ENCODE data around the gene ANKS1B.

Gene ANKS1B

DNA sequence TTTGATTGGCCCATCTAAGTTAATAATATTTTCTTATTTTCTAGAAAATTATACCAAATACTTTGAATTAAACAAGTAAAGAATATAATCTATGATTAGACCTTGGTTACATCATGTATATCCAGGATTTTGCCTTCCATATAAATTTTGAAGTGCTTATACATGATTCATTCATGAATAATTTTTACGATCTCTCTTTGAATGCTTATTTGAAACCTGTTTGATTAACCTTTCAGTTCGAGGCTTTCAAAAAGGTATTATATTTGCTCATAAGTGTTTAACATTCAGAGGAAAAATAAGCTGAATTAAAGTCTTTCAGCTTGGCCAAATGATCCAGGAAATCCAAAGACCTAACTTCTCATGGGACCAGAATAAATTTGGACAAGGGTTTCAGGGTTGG is 832.4 kb downstream of the ANKS1B start:
- DNase-seq, result no peak

- no peak for DNase-seq
These were observed 833.0 kb downstream of the ANKS1B start for GRCh38 chr12:99151744-99152143.

DNA sequence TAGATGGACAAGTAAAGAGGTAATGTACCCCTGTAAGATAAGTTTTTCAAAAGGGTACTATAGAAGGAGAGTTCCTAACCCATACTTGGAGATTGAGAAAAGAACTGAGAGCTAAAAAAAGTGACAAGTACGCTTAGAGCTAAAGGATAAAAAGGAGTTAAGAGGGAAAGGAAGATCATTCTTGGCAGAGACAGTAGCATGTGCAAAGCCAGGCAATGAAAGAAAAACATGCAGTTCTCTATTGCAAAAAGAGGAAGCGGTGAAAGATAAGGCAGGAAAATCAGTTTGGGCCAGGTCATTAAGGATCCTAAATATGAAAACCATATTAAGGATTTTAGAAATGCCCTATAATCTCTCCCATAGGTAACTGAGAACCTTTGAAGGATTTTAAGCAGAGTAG is 837.6 kb downstream of the ANKS1B start:
- no peak for DNase-seq

GRCh38 chr12:99146730-99147129 is 838.0 kb downstream of the ANKS1B start:
- no peak for DNase-seq

DNA sequence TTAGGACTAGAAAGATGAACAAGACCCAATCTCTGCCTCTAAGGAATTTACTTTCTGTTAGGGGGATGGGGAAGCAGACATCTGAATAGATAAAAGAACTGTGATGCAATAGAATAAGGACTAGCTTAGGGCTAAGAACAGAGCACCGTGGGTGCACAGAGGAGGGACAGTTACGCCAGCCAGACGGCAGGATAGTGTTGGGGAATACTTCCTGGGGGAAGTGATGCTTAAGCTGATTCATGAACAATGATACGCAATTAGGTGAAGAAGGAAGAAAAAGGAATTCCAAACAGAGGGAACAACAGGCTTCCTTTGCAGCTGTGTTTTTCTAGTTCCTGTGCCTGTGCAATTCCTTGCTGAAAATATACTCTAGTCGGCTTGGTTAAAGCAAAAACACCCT is 838.6 kb downstream of the ANKS1B start:
- DNase-seq, result no peak

- DNase-seq, result no peak
These were observed 842.1 kb downstream of the ANKS1B start for GRCh38 chr12:99142651-99143050.

DNA sequence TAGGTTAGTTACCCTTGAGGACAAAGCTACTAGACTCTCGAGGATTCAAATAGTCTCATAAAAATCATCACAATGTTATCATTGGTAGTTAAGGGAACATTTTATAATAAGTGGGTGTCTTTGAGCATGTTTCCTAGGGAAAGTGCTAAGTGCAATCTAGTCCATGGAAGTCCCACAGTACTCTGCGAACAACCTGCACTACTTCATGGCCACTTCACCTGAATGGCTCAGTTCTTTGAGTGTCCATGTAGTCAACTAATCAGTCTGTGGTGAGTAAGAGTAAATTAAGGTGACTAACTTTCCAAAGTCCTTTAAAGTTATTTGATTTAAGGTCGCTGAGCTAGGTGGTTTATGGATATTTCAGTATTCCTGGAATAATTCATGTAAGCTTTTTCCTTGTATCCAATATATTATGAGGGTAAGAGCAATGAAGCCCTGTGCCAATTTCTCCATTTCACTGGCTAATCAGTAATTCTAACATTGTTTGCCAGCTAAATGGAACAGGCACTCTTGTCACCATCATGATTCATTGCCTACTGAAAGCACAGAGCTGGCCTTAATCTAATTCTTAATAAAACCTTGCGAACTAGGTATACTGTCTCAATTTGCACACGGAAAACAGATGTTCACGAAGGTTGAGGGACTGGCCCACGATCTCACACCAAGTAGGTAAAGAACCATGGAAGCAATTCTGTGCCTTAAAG is 844.6 kb downstream of the ANKS1B start:
- no peak for DNase-seq

DNA sequence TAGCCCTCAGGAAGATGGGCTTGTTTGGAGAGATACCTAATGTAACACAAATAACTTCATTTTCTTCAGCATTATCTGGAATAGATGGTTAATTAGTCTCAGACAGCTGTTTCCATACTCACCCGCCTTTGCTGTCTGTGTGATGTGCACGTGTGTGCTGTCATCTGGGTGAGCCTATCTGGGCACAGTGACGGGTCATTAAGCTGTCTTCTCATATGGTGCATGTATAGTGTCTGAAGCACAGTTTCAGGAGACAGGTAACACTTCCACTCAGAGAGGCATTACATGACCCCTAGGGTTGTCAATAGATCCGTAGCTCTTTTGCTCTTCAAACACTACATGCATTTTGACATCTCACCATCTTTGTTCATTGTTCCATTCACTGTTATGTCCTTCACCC is 846.3 kb downstream of the ANKS1B start:
- DNase-seq, result no peak

DNA sequence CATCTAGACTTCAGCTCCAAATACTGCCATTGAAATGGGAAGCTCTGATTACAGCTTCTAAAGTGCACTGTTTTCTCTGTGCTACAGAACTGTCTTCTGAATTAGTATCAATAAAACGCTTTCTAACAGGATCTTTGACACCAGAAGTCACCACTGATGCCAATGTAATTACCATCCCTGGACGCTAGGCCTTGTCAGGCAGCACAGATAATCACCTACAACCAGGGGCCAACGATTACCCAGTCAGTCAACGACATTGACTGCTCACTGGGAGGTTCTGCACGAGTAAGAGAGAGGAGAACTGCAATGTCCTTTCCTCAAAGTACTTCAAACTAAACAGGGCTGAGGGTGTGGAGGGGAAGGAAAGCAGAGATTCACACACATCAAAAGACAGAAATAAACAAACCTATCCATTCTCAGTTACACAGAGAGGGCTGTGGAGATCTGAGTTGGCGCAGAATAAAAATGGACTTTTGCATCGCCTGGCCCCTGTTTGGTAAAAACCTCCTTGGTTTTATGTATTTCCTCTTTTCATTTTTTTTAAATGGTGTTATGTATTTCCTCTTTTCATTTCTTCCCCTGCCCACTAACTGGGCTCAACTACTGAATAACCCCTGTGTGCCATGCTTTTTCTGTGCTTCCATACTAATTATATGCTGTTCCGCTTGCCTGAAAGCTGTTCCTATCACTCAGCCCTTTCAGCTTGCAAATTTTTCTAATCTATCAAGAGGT is 847.4 kb downstream of the ANKS1B start:
- no peak for DNase-seq

DNA sequence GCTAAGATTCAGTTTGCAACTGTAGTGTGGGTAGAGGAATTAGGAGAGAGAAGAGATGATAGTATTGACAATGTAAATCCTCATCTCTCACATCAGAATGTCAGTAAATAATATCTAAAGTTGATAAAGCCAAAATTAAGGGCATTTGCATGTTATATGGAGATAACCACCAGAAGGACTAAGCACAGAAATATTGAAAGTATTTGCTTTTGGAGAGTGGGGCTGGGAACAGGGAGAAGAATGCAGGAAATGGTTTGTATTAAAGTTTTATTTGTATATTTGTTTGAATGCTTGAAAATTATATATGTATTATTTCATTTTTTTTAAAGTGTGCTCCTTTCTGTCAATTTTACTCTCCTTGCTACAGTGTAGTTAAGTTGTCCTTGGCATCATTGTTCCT is 848.2 kb downstream of the ANKS1B start:
- DNase-seq, result no peak

- no peak for DNase-seq
These were observed 849.4 kb downstream of the ANKS1B start for GRCh38 chr12:99135376-99135775.

DNA sequence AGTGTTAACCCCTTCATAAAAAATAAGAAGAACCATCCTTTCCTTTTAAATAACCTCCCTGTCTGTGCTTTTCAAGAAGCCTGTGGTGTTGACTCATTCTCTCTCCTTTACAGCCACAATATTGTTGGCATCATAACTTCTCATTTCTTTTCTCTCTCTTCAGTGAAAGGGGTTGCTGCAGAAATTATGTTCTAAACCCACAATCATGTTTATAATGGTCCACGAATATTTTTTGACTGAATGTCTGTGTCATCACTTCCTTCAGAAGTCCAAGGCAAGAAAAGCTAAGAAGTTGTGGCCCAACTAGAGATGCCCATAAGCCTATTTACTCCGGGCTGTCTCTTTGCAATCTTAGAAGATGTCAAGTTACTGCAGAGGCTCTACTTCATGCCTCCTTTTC is 851.3 kb downstream of the ANKS1B start:
- DNase-seq, result no peak

GRCh38 chr12:99131751-99132199 is 853.0 kb downstream of the ANKS1B start:
- peak; percentile 44 for DNase-seq

DNA sequence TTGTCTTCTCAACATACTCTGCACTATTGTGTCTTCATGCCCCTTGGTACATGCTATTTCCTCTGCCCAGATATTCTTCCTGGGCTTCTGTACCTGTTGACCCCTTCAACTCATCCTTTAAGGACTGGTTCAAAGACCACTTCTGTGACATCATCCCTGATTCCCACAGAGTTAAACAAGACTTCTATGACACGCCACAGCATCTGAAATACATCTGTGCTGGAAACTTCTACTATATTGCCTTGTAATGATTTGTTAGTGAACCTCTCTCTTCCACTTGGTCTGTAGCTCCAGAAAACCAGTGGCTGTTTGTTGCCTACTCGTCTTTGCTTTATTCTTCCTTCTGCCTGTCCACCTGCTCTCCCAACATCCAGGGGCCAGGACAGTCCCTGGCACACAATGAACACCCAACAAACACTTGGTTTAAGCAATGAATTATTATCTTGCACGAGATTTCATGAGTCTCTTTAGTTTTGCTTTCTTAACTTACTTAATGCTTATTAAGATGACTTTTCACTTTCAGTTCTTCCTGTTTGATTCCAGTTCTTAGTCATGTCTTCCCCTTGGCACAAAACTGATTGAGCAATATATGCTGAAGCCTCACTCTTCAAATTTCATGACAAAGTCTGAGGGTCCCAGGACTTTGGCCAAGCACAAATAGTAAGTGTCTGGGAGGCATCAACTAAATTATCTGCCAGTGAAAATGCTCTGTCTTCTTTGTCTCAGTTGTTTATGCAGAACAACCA is 853.8 kb downstream of the ANKS1B start:
- DNase-seq, result no peak

- DNase-seq, result no peak
These were observed 856.4 kb downstream of the ANKS1B start for GRCh38 chr12:99128246-99128802.

DNA sequence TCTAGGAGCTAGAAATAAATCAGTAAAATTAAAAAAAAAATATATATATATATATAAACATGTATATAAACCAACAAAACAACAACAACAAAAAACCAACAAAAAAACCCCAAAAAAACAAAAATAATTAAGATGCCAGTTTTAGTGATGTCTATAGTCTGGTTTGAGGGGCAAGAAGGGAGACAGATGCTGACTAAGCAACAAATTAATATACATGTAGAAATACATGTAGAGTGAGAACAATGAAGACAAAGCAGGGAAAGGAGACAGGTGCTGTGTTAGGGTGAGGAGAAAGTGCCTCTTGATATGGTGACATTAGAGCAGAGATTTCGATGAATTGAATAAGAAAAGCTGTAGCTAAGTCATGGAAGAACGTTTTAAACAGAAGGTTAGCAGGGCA is 861.8 kb downstream of the ANKS1B start:
- DNase-seq, result no peak

DNA sequence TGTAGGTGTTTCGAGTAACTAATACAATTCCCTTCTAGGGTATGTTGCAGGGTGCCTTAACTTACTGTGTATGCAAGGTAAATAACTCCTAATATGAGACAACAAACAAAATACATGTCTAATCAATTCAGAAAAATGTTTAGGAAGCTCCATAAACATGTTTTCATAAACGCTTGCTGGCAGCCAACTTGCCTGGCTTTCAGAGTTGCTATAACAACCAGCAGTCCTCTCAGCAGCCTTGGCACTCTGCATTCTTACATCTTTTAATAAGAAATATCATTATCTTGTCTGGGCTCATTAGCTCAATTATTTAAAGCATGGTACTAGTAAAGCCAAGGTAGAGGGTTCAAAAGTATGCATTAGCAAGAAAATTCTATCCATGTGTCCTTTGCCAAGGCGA is 862.2 kb downstream of the ANKS1B start:
- DNase-seq, result no peak

DNA sequence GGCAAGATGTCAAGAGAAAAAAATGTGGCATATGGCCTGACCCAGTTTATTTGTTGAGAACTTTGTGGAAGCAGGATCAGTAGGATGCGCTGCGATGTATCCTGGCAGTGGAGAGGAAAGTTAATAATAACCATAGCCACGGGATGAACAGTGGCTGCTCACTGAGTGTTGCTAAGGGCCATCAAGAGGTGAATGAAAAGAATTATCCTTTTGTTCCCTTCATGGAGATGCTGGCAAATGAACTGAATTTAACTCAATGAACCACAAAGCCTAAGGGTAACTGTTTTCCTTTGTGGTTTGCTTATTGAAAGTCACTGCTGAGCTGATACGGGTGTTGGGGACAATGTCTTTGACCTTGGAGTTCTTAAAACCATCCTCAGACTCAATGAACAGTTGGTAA is 863.2 kb downstream of the ANKS1B start:
- no peak for DNase-seq

DNA sequence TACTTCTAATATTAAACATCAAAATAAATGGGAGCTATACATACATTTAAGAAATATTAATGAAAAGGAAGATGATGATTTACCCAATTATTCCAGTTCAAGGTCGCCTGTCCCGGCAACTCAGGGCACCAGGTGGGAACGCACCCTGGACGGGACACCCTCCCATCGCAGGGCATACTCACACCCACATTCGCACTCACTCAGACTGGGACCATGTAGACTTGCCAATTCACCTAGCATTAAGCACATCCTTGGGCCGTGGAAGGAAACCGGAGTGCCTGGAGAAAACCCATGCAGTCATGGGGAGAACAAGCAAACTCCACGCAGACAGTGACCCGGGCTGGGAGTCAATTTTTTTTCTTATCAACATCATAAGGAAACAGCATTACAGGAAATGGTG is 864.8 kb downstream of the ANKS1B start:
- no peak for DNase-seq

- no peak for DNase-seq
These were observed 865.3 kb downstream of the ANKS1B start for GRCh38 chr12:99119449-99119848.

DNA sequence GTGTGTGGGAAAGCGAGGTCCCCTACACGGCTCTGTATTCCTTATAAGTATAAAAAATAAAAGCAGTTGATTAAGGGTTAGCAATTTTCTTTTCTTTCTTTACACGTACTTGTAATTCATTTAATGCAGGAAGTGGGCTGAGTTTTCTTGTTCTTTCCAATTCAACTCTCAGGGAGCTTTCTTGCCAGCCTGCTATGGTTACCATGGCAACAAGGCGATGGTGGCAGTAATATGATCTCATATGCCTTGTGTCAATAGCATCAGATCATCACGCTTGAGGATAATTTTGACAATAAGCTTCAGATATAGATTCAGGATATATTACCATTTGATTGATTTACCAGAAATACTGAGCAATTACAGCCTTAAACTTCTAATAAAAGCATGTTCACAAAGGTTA is 873.1 kb downstream of the ANKS1B start:
- DNase-seq, result no peak

GRCh38 chr12:99110868-99111267 is 873.9 kb downstream of the ANKS1B start:
- DNase-seq, result no peak

DNA sequence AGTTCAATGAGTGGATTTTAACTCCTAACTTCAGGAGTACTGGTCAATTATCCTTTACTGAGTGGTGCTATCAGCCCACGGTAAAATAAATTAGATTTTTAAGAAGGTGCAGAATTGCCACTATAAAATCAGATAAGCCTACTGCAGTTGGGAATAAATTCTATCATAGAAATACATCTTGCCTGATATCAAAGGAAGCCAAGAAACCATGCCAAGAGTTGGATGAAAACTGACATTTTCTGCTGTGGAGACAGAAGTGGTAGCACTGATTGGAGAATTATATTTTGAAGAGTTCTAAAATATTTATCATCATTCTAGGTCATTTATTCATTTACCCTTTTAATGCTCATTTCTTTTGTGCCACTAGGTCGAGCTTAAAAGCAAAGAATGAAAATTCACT is 874.5 kb downstream of the ANKS1B start:
- DNase-seq, result no peak

- DNase-seq, result no peak
These were observed 875.8 kb downstream of the ANKS1B start for GRCh38 chr12:99108924-99109323.
